HCEC 1CT (cell line): Measurements from ENCODE around the gene FOXL1.
"Not testable (repeated sequence)": the region's sequence is repeated elsewhere in the genome, so short reads cannot be mapped to it uniquely, and the experiment has no call there.

Experiments used
- DNase-seq: peaks from one replicate; pipeline ENCODE4 v3.0.0-alpha.2; 2017

Gene FOXL1

DNA sequence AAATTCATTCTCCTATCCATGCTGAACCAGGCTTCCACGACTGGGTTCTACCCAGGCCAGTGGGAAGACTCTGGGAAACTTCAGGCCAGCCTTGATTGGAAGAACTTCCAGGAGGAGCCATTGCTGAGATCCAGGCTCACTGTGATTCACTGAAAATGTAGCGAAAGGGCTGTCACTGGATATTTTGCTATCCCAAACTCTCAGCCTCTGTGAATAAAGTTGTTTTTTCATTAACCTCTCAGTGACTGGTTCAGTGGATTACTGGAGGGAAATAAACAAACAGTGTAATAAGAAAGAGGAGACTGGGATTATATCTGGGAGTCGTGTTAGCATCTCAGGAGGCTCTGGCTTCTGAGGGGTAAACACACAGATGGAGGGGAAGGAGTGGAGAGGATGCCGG, 3.1 kb downstream of the FOXL1 start:
- peak; percentile 32 for DNase-seq

DNA sequence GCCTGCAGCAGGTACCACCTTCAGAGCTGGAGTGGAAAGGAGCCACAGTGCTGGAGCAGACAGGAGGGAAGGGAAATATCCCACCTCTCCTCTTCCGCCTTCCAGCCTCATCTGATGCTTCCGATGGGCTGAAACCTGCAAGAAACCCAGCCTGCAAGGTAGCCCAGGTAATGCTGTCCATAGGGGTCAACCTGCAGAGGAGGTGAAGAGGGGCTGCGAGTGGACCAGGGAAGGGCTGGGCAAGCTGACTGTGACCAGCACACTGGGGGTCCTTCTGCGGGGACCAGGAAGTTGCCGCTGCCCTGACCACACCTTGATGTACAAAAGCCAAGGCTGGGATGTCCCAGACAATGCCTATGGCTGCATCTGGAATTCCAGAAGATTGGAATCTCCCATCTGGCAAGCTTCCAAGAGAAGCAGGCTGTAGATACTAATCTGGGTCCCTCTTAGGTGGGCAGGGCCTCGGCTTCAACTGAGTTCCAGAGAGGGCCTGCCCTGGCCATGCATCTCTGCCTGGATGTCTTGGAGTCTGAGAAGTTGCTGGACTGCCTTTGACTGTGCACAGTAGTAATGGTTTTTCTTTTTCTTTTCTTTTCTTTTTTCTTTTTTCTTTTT, 5.8 kb downstream of the FOXL1 start:
- no peak for DNase-seq

DNA sequence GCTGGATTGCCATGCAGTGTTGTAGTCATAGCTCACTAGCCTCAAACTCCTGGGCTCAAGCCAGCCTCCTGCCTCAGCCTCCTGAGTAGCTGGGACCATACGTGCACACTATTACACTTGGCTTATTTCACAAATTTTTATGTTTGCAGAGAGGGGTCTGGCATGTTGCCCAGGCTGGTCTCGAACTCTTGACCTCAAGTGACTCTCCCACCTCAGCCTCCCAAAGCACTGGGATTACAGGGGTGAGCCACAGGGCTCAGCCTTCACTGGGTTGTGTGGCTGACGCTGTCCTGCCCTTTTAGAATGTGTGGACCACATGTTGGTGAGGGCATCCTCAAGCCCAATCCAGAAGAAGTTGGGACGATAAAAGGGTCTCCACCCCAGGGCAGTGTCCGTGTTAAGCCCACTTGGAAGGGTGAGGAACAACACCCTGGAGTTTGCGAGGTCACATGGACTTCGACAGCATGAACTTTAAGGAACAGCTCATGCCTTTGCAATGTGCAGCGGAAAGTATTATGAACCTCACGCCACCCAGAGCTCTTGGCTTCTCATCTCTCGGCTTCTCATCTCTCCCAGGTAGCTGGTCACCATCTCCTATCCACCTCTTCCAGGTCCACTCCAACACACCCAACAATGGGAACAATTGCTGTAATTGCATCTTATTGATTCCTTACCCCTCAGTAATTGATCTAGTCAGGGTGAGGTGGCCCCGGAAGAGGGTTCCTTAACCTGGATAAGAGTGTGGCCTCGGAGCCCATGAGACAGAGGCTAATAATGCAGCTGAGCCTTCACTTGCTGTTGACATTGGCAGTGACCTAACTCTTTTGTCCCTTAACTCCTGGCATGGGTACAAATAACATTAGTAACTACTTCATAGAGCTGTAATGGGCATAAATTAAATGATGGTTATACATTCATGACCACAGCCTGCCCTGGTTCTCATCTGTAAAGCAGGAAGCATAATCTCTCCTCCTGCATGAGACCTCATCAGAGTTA, 6.7 kb downstream of the FOXL1 start:
- DNase-seq, result peak; percentile 82

DNA sequence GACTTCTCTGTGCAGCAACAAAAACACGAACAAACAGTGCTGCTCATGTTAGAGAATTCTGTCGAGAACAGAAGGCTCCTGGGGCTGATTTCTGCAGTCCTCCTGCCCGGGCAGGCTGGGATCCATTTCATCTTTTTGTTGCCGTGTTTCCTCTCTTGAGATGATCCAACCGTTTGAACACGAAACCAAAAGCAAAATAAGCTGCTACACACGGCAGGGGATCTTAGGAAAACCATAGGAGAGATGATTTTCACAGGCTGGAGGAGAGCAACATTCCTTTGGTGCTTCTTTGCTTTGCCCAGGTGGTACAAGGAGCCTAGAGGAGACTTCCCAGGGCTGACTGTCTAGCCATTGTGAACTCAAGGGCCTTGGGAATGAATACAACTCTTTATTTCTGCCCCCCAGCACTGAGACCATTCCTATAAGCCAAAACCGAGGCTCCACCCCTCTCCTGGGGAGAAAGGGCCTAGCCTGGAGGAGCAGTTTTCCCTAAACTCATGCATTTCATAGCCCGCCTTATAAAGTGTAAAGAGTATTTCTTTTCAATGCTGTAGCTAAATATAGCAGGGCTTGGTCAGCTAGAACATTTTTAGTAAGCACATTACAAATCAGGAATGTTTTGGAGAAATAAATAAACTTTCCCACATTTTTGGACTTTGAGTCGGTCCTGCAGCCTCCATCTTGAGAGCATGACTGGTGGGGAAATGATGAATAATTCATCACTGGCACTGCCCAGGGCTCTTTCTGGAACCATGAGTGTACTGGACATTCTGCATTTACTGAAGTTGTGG, 7.7 kb downstream of the FOXL1 start:
- peak; percentile 95 for DNase-seq

DNA sequence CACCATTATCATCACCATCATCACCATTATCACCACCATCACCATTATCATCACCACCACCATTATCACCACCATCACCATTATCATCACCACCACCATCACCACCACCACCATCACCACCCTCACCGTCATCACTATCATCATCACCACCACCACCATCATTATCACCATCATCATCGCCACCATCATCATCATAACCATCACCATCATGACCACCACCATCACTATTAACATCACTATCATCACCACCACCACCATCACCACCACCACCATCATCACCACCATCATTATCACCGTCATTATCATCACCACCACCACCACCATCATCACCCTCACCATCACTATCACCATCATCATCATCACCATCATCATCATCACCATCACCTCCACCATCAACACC, 9.1 kb downstream of the FOXL1 start:
- no peak for DNase-seq

DNA sequence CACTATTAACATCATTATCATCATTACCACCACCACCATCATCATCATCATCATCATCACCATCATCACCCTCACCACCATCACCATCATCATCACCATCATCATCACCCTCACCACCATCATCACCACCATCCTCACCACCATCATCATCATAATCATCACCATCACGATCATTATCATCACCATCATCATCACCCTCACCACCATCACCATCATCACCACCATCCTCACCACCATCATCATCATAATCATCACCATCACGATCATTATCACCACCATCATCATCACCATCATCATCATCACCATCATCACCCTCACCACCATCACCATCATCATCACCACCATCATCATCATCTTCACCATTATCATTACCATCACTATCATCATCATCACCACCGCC, 9.6 kb downstream of the FOXL1 start:
- not testable (repeated sequence) for DNase-seq

DNA sequence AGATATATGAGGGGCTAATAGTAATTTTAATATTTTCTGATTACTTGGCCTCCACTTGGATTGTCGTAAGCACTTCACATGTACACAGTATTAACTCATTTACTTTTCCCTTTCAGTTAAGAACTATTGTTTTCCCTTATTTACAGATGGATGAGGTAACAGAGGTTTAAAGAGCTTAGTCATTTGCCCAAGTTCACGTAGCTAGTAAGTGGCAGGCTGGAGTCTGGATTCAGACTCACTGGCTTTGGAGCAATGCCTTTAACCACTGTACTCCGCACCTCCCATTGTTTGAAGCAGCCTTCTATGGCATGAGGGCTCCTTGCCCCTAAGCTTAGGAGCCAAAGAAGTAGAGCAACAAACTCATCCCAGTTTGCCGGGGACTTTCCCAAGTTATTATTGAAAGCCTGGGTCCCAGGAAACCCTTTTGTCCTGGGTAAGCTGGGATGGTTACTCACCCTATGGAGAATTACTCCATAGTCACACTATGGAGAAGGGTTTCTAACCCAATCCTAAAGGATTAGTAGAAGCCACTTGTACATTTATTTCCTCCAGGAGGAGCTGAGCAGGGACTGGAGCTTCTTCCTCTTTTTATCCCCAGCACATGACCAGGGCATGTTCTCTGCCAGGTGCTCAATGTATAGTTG, 12.3 kb downstream of the FOXL1 start:
- peak; percentile 94 for DNase-seq

DNA sequence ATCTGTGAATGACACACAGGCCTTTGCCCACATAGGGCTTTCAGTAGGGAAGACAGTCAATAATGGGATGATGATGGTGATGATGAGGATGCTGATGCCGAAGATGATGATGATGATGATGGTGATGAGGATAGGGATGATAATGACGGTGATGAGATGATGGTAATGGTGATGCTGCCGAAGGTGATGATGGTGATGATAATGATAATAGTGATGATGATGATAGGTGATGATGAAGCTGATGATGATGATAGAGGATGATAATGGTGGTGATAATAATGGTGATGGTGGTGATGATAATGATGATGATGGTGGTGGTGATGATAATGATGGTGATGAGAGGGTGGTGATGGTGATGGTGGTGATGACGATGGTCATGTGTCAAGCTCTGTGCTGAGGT, 12.9 kb downstream of the FOXL1 start:
- no peak for DNase-seq

DNA sequence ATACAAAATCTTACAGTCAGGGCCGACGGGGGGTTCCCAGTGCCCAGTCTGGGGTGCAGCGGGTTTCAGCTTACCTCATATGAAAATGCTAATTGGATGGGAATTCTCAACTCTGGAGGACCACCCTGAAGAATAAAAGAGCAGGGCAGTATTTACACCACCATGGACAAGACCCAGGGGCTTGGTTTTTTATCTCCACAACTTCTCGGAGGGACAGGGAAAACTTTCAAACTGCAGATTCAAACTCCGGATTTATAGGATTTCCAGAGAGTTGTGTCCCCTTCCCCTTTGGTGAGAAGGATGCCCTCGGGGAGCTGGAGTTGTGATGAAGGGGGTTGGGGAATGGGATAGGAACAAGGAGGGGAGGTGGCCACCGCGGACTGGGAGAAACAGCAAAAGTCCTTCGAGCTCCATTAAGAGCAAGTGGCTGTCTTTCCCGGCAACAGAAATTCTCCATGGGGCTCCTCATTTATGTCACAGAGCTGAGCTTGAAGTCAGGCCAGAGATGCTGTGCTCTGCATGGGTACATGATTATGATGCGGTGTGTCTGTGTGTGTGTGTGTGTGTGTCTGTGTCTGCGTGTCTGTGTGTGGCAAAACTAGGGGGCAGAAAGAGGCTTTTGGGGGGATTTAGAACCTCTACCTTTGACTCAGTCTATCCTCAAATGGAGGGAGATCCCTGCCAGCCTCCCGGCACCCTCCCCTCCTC, 15.7 kb downstream of the FOXL1 start:
- no peak for DNase-seq

DNA sequence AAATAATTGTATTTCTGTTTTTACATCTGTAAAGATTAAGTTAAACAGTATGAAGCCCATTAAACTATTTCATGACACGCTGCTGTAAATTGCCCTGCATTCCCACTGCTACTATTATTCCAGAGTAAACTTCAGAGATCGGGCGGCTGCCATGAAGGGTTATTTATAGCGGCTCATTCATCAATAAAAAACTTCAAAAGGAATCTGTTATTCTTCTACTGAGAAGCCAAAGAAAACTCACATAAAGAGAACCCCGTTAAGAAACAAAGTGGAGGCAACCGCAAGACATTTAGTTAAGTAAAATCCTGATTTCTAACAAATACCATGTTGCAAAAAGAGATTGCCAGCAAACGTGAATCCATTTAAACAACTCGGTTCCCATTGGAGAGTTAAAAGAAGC, 16.4 kb downstream of the FOXL1 start:
- DNase-seq, result no peak

DNA sequence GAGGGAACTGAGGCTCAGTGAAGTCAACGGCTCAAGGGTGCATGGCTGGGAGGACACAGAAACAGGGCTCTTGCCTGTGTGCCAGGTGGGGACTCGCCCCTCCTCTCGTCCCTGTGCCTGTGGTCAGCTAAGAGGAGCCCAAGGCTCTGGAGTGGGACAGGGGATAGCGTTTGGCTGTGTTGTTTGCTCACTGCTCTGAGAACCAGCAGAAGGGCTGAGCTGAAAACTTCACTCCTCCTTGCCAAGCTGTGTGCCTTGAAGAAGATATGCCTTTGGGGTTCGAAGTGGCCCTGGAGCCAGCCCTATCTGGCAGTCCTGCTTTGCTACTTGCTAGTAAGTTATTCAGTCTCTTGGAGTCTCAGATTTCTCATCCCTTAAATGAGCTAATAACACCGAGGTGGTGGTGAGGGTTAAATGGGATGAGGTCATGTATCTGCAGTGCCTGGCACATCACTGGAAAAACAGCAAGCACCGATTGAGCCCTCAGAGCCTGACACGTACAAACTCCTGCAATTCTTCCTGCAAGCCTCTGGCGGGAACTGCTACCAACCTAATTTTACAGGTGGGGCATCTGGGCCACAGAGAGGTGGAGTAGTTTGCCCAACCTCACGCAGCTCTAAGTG, 17.7 kb downstream of the FOXL1 start:
- DNase-seq, result no peak

DNA sequence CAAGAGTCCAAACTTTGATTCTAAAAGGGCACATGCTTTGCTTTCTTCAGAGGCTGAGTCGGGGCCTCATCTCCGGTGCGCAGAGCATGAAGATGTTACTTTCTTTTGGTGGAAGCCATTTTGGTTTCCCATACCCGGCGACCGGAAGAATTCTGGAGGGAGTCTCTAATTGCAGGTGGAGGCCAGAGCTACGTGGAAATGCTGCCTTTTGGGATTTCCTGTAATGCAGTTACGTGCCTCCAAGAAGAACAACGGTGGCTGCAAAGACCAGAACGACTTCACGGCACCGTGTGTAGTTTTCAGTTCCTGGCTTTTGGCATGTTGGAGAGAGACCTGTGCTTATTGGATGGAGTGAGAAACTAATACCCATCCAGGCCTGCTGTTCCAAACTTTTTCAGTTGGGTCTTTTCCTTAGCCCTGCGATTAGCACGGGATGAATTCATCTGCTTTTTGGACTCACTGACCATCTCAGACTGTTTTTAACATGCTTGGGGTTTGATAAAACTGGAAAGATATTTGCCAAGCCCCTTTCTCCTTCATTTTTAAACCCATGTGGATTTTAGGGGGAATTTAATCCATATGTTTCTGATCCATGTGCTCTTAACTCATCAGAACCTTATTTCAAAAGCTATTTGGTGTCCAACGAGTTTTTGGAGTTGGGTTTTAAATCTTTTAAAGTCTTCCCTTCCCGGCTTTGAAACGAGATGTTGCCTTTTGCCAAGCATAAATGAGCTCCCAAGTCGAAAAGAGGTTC, 19.0 kb downstream of the FOXL1 start:
- no peak for DNase-seq

DNA sequence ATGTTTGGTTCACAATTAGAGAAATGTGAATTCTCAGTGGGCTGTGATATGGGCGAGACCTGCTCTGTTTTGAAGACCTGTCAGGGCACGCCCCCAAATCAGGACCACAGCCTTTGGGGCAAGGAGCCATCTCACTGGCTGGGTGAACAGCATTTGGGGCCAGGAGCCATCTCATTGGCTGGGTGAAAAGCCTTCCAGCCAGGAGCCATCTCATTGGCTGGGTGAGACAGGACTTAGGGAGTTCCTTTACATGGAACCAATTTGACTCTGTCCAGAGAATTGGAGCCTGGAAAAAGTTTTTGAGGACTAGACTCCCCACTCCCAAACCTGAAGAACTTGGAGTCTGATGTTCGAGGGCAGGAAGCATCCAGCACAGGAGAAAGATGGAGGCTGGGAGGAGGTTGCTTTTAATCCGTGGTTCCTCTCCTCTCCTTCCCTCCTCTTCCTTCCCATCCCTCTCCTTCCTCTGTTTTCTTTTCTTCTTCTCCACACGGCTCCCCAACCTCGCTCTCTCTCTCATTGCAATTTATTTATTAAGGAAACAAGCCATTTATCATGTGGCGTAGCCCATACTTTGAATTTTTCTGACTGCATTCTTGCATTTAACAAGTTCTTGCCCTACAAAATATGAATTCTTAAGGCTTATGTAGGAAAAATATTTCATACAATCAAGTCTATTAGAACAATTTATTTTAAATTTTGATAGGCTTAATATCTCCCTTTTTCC, 19.7 kb downstream of the FOXL1 start:
- DNase-seq, result no peak

DNA sequence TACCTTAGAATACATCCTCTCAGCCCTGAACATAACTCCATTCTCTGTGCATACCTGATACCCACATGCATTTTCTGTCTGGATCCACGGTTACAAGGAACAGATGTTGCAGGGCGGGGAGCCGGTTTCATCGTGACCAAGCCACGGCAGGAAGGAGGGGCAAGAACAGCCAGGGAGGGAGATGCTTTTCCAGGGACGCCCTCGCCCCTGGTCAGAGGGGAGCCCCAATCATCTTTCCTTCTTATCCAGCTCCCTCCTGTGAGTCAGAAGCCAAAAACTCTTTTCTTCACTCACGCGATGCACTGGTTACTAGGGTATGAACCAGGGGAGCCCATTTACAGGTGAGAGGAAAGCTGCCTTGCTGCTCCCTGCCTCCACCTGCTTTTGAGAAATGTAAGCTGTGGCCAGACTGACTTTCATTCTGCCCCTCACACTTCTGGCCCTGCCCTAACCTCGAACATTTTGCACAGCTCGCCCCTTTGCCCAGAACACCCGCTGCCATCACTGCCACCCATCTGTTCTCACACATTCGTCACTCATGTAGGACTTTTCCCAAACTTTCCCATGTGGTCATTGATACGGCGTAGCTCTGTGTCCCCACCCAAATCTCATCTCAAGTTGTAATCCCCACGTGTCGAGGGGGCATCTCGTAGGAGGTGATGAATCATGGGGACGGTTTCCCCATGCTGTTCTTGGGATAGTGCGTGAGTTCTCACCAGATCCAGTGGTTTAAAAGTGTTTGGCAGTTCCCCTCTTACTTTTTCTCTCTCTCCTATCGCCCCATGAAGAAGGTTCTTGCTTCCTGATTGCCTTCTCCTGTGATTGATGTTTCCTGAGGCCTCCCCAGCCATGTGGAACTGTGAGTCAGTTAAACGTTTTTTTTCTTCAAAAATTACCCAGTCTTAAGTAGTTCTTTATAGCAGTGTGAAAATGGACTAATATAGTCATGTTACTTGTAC, 20.5 kb downstream of the FOXL1 start:
- DNase-seq, result no peak

DNA sequence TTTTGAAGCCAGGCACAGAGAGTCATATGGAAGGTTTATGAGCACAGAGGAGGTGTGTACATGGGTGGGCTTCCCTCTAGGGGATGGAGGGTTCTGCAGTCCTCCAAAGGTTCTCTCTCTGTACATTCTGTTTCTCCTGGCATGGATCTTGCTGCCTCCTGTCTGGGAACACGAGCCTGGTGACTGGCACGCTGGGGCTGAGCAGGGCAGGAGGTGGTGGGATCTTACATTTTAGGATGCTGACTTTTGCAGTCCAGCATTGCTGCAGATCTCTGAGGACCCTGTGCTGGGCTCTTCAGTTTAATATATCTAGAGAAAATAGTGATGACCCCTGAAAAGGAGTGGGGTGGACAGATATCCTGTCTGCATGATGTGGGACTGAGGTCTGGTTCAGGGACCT, 23.0 kb downstream of the FOXL1 start:
- DNase-seq, result no peak

DNA sequence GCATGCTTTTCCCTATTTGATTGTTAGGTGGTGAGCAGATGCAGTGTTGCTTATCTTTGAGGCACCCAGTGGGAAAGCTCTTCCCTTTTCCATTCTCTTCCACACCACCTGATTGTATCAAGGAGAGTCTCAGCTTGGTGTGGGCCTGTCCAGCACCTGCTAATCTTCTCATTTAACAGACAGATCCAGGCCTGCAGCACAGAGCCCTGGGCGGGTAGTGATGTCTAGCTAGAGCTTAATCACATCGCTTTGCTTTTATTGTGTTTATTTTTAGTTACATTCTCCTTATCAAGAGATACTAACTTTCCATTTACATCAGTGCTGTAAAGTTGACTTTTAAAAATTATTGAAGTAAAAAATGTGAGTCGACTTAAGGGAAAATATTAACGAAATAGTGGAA, 24.2 kb downstream of the FOXL1 start:
- DNase-seq, result no peak

DNA sequence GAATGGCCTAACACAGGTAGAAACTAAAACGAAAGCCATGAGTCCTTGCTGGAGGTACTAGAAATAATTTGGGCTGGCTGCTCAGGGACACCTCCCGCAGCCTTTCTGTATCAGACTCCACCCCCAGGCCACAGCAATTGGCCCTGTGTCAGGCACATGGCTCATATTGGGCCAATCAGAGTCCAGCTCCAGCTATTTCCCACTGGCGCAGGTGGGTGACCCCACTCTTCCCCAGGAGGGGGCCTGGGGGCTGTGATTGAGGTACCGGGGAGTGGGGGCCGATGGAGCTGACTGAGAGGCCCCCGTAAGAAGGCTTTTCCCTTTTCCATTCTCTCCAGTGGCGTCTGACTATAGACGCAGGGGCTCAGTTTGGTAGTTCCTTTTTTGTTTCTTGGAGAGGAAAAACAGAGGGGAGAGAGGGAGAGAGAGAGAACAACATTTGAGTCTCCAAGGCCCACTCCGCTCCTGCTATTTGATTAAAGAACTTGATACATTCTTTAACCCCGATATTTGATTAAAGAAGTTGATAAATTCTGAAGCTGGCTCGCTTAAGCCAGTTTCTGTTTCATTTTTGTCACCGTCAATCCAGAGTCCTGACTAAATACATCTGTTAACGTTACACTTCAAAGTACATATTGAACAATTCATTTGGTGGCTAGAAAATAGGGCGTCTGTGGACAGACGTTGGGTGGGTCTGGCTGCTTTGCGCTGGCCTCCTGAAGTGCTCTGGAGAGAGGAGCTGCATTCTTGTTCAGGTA, 26.3 kb downstream of the FOXL1 start:
- no peak for DNase-seq

DNA sequence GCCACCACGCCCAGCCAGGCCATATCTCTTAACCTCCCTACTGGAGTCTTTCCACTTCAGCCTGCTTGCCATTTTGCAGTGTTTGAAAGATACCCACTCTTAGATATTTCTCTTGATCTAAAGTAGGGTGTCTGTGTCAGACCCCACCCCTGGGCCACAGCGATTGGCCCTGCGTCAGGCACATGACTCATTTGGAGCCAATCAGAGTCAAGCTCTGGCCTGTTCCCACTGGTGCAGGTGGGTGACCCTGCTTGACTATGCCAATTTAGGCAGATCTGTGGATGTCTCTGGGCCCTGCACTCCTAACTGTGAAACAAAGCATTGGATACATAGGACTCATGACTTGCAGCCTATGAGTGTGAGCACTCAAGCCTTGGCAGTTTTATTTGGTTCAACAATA, 27.6 kb downstream of the FOXL1 start:
- no peak for DNase-seq
